Forelimb muscle (tissue), 1 donor: ENCODE results near the gene MLLT1. TPM values are rescaled to one million over a fixed set of nuclear protein-coding genes. Genes with fewer than 3 reads are reported as not detected.
A peak's percentile ranks its signal among the peaks of the same experiment; 100 is the strongest.

Source experiments
- DNase-seq: peaks from one replicate; pipeline ENCODE4 v3.0.0-alpha.2; 2013; ENCODE audit warnings: low read depth
- polyA plus RNA-seq: library from polyadenylated mRNA; unstranded; fragments of 120-200 nt; gene quantifications from one replicate; pipeline ENCODE4 v1.2.1, GENCODE V29; 2013; ENCODE audit not compliant: insufficient read length

The MLLT1 gene
- polyA plus RNA-seq, 1 donor = 46.1 TPM

DNA sequence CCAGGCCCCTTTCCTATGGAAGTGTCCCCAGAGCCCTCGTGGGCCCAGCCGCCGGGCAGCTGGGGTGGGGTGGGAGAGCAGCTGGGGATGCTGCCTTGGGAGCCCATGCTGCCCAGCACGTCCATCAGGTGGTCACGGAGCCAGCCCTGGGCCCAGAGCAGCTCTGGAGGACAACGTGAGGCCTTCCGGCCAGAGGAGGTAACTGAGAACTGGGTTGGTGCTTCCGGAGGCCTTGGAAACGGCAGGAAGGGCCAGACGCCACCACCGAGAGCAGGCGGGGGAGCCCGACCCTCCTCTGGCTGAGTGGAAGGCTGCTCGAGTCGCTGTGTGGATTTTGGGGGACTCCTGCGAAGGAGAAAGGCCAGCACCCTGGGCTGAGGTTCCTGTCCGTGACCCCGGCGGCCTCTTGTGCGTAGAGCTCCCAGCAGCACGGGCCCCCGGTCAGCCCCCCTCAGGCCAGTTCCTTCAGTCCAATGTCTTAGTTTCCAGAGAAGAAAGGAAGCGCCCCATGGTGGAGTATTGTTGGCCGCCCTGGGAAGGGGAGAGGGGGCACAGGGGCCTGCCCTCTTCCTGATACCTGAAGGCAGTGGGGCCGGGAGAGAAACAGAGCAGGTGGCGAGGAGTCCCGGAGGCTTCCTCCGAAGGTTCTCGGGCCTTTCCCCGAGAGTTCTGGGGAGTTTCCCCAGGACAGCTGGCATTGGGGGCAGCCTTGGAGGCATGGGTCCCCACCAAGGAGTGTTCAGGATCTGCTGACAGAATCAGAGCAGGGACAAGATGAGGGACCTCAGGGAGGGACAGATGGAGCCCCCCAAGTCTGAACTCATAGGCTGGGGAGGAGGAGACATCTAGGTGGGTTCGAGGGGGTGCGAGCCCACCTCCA is 68.8 kb downstream of the MLLT1 start:
- DNase-seq = no peak

DNA sequence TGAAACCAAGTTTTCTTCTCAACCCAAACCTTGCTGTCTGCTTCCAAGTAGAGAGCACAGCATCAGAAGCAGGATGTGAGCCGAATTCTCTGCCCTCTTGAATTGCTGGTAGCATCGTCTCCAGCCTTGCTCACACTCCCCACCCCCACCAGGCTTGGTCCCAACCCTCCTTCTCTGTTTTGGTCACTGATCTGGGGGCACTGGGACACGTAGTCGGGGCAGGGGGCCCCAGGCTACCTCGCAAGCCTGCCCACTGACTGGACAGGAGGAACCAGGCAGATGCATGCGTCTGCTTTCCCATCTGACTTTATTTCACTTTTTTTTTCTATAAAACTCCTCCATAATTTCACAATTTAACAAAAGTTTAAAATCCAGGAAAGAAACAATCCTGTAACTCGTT is 69.7 kb downstream of the MLLT1 start:
- no peak for DNase-seq

DNA sequence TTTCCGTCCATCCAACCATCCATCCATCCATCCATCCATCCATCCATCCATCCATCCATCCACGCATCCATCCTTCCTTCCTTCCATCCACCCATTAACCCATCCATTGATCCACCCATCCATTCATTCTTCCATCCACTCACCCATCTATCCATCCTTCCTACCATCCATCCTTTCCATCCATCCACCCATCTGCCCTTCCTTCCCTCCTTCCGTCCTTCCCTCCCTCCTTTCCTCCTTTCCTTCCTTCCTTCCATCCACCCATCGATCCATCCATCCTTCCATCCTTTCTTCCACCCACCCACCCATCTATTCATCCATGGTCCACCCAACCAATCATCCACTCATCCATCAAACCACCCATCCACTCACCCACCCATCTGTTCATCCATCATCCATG is 70.1 kb downstream of the MLLT1 start:
- DNase-seq = no peak

DNA sequence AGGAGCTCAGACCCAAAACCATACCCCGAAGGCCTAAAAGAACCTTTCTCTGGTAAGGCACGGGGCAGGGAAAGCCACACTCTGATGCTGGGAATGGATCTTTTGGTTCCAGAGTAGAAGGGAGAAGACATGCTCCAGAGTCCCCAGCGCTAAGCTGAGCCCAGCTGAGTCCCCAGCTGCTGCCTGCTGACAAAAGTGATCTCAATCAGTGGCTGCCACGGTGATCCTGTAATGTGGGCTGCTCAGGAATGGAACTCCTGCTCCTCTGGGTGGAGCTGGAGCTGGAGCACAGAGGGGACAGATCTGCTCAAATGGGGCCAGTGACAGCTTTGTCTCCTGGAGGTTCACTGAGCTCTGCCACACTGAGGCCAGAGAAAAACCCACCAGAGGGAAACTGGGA is 70.5 kb downstream of the MLLT1 start:
- no peak for DNase-seq

DNA sequence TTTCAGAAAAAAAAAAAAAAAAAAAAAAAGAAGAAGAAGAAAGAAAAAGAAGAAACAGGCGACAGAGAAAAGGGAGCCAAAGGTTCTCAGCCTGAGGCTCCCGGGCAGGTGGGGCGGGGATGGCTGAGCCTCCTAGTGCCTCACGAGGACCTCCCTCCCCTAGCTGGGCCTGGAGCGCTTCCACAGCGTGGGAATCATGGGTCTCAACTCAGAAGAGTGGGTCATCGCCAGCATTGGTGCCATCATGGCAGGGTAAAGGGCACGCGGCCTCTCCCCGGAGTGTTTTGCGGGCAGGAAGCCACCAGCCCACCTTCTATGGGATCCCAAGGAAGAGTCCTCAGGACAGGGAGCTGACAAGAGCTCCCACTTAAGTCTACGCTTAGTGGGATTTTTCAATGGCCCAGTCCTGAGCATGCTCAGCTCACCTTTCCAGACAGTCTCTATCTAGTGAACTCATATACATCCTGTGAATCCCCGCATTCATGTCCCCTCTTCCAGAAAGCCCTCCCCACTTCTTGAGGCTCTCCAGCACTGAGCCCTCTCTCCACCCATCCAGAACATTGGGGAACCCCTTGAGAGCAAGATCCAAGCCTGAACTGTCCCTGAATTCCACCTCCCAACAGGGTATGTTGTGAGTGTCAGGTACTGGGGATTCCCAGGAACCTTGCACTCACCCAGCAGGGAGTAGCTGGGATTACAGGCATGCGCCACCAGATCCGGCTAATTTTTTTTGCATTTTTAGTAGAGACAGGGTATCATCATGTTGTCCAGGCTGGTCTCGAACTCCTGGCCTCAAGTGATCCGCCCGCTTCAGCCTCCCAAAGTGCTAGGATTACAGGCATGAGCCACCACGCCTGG is 74.7 kb downstream of the MLLT1 start:
- DNase-seq = no peak

DNA sequence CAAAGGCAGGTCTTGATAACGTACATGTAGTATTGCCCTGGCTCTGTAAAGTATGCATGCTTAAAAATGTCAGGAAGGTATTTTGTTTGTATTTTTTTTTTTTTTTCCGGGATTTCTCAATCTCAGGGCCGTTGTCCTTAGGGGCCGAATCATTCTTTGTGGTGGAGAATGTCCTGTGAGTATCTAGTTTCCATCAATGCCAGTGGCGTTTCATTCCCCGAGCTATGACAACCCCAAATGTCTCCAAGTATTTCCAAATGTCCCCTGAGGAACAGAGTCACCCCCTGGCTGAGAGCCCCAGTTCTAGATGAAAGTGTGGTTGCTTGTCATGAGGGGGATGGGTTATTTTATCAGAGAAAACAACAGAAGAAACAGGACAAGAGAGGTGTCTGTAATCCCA is 75.6 kb downstream of the MLLT1 start:
- DNase-seq = no peak

DNA sequence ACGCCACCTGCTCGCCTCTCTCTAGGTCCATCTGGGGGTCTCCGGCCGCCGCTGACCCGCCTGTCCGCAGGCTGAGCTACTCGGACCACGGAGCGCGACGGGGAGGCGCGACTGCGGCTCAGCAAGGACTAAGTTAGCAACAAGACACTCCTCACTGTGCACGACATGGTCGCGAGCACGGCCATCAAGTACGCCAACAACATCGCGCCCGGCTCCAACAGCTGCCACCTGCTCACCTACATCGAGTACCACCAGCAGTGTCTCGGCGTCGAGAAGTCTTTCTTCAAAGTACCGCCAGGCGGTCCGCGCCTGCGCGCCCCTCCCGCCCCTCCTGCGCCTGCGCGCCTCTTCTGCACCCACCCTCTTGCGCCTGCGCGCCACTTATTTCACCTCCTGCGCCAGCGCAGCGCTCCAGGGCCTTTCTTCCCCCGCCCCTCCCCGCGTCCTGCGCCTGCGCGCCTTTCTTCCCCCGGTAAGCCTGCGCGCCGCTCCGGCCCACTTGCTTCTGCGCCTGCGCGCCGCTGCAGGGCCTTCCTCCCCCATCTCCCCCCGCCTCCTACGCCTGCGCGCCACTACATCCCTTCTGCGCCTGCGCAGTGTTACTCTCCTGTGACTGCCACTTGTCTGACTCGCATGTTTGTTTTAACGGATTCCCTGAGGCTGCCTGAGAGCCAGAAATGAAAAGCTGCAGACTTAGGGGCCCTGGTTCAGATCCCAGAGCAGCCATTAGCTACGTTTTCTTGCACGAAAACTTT is 80.4 kb downstream of the MLLT1 start:
- peak; percentile 97 for DNase-seq

DNA sequence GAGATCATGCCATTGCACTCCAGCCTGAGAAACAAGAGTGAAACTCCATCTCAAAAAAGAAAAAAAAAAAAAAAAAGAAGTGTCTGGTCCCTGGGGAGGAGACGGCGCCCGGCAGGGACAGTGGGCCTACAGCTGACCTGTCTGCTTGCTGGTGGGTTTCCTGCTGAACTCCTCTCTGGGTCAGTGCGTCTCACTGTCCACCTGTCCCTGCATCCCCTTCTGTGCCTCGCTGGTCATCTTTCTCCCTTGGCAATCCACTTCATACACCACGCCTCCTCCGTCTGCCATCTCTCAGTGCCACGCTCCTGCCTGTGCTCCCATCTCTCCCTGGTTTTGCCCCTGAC is 80.9 kb downstream of the MLLT1 start:
- DNase-seq = no peak

DNA sequence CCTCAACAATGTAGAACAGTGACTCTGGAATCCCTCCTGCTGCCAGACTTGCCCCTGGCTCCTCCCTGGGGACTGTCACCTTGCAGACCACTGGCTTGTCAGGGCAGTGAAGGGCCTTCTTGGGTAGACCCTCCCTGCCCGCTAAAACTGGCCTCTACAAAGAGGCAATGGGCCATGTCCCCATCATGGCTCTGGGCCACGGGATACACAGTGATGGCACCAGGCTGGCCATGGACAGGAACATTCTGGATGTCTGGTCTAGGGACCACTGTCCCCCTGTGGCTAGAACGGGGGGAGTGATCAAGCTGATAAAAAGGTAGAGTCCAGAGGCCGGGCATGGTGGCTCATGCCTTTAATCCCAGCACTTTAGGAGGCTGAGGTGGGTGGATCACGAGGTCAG is 83.4 kb downstream of the MLLT1 start:
- no peak for DNase-seq

DNA sequence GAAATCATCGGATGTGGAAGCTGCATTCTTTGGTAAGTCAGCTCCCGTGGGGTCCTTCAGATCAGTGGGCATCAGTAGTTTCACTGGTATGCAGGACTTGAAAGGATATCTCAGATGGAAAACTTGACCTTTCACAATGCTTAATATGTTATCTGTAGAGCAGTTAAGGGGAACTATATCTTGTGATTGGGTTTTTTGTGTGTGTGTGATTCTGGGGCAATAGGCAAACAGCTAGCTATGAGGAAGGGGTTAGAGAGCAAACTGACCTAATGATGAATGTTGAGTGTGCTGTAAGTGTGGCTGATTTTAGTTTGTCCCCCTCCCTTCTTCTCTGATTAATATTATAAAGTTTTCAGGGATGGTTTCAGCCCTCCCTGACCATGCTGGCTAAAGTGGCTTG is 91.0 kb downstream of the MLLT1 start:
- DNase-seq = no peak

DNA sequence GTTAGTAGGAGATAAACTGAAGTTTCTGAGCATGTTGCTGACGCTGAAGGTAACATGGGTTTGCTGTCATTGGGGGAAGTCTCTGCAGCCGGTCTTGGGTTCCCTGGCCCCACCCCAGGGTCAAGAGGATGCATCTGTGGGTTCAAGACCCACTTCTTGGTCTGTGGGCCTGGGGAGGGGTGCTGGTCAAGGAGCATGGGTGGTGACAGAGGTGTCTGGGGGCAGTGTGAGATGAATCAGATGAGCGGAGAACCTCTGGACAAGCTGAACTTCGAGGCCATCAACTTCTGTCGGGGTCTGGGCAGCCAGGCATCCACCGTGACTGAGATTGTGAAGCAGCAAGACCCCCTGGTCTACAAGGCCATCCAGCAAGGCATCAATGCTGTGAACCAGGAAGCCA is 92.4 kb downstream of the MLLT1 start:
- DNase-seq = no peak

DNA sequence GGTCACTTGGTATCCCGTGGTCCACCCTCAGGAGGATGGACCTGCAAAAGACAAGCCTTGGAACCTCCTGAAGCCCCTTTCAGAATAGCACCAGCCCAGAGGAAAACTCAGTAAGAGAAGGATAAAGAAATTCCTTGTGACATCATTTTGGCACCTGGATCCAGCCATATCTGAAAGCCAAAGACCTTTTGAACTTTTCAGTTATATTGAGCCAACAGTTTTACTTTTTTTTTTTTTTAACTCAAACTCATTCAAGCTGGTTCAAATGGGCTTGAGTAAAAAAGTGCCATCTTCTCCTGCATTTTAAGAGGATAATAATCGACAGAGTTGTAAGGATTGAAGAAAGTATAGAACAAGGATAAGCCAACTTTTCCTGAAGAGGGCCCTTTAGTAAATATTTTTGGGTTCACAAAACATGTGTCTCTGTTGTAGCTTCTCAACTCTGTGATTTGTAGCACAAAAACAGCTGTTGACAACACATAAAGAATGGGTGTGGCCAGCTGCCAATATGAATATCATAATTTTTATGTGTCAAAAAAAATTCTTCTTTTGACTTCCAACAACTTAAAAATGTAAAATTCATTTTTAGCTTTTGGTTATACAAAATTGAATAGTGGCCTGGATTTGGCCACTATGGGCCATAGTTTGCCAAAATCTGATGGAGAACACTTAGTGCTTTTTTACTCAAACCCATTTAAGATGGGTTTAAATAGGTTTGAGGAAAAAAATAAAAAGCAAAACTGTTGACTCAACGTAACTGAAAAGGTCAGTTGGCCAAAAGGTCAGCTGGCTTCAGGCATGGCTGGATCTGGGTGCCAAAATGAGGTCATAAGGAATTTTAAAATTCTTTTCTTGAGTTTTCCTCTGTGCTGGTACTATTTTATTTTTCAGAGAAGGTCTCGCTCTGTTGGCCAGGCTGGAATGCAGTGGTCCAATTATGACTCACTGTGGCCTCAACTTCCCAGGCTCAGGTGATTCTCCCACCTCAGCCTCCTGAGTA is 93.6 kb downstream of the MLLT1 start:
- no peak for DNase-seq

DNA sequence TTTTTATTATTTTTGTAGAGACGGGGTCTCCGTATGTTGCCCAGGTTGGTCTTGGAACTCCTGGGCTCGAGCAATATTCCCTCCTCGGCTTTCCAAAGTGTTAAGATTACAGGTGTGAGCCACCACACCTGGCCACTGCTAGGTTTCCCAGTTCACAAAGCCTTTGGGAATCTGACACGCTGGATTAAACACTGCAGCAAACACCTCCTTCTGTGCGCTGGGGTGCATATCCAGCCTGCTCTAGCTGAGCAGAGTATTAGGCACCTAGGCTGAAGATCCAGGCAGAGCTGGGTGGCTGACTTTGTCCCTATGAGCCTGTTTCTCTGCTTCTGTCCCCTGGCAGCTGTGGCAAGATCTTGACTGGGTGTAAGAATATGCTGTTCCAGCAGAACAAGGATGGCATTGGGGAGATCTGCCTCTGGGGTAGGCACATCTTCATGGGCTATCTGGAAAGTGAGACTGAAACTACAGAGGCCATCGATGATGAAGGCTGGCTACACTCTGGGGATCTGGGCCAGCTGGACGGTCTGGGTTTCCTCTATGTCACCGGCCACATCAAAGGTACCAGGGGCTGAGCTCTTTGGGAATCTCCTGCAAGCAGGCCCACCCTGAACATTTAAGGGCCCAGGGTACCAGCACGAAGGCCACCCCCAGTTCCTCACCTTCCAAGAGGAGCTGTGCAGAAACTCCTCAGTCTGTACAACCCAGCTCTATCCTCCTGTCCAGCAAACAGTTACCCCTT is 94.5 kb downstream of the MLLT1 start:
- no peak for DNase-seq

DNA sequence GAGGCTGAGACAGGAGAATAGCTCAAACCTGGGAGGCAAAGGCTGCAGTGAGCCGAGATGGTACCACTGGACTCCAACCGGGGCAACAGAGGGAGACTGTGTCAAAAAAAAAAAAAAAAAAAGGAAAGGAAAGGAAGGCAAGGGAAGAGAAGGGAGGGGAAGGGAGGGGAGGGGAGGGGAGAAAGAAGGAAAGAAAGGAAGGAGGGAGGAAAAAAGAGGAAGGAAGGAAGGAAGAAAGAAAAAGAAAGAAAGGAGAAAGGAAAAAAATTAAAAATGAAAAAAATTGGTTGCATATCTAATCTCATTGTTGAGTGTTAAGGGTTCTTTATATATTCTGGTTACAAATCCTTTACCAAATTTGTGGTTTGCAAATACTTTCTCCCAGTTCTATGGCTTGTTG is 98.7 kb downstream of the MLLT1 start:
- no peak for DNase-seq

DNA sequence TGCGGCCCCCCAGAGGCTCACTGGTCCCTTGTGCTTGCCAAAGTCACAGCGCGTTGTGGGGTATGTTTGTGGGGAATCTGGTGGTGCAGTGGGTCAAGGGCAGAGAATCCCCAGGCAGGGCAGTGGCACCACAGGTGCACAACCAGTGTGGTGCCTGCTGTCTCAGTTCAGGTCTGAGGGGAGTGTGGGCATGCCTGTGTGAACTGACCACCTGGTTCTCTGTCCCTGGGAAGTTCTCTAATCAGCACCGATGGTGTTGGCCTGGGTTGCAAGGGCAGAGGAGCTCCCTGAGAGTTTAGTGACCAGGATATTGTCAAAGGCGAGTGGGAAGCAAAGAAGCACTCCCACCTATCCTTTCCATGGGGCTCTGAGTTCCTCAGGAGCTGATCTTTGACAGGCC is 106.6 kb downstream of the MLLT1 start:
- DNase-seq = no peak

DNA sequence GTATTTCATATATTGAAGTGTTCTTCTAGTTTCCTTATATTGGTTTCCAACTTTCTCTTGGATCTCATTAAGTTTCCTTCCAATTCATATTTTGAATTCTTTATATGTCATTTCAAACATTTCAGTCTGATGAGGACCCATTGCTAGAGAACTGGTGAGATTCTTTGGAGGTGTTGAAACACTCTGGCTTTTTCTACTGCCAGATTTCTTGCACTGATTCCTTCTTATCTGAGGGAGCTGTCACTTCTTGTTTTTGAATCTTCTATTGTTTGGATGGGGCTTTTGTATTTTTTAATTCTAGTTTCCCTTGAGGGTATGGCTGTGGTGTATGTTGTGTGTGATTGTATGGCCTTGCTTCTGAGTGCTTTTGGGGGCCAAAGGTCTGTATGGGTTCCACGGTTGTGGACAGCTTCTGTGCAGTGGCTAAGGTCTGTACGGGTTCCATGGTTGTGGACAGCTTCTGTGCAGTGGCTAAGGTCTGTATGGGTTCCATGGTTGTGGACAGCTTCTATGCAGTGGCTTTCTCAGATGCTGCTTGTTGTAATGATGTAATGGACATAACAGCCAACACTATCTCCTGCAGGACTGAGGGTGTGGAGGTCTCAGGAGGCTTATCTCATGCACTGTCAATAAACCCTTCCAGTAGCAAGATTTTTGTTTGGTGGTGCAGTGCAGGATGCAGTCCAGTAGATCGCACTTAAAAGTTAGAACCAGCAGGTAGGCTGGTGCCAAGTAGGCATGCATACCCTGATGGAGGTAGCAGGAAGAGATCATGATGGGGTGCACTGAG is 107.5 kb downstream of the MLLT1 start:
- no peak for DNase-seq

DNA sequence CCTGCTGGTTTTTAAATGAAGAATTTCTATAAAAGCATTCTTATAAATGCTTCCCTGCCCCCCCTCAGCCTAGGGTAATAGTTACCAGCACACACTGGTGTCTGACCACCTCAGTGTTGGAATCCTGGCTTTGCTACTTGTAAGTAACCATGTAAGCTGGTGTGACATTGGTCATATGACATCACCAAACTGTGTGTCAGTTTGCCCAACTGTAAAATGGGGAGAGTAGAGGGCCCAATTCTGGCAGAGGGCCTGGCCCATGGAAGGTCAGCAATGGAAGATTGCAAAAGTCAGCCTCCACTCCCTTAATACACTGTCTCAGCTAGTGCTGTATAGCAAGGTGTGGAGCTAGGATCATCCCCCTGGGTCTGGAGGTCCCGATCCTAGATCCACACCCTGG is 112.7 kb downstream of the MLLT1 start:
- DNase-seq = no peak

DNA sequence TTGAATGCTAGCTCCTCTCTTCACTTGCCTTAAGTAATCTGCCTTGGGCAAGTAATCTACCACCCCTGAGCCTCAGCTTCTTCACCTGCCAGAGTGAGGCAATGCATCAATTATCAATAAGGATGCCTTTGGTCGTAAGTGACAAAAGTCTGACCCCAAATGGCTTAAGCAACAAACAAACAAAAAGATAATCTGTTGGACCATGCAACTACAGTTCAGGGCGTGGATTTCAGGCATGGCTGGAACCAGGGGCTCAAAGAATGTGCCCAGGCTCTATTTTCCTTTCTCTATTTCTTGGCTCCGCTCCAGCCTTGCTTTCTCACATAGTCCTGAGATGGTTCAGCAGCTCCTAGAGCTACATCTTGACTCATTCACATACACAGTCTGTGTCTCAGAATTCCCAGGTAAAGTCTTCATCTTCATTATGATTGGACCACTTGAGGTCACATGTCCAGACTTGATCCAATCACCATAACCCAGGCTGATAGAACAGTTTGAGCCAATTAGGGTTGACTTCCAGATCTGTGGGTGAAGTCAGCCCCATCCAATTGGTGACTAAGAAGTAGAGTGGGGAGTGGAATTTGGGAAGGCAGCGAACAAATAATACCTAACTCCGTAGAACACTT is 114.8 kb downstream of the MLLT1 start:
- DNase-seq = no peak

DNA sequence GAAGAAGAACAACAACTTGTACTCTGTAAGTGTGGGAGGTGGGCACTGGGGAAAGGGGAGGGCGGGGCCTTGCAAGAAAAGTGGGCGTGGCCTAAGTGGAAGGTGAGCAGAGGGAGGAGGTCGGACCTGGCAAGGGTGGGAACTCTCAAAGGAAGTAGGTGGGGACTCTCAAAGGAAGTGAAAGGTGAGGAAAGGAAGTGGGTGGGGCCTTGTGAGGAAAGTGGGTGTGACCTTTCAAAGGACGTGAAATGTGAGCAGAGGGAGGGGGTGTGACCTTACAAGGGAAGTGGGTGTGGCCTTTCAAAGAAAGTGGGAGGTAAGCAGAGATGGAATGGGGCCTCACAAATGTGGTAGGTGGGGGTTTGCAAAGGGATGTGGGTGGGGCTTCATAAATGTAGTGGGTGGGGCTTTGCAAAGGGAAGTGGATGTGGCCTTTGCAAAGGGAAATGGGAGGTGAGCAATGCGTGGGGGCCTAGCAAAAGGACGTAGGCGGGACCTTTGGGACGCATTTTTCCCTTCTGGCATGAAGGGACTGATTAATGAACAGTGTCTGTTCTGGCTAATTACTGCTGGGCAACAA is 118.4 kb downstream of the MLLT1 start:
- no peak for DNase-seq
